Peyer's patch (tissue), 4 donors: Measurements from ENCODE around the gene ACOT7.

ENCODE experiments used
- POLR2A ChIP-seq, 2 donors: fragments of 450-650 bp; IDR thresholded peaks; one replicate each; pipeline ENCODE4 v1.5.1; 2017; ENCODE audit warnings: antibody characterized with exemption in 2 of 2, mild to moderate bottlenecking in 2 of 2, moderate library complexity in 2 of 2
- TF ChIP-seq, protein P1 (sequence below), 6 experiments: fragments of 450-650 bp in 4 of 6; fragments of 200-600 bp in 2 of 6; sonication (generic) in 1 of 6; IDR thresholded peaks; one replicate each; pipeline ENCODE4 v1.5.1; 2017 to 2019; ENCODE audit warnings: antibody characterized with exemption in 6 of 6, mild to moderate bottlenecking in 3 of 6, moderate library complexity in 1 of 6

DNA sequence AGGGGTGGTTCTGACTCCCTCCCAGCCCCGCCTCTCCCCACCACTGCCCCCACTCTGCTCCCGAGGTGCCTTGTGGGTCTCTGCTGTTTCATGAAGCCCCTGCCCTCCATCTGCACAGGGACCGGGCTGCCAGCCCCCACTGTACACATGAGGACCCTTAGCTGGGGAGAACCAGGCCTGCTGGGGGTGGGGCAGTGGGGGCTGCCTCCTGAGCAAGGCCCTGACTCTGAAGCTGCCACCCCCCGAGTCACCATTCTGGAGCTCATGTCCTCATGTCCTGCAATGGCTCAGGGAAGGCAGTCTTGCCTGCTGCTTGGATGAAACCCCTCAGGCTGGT is 141.2 kb downstream of the ACOT7 start:
- TF ChIP-seq, protein P1, sequence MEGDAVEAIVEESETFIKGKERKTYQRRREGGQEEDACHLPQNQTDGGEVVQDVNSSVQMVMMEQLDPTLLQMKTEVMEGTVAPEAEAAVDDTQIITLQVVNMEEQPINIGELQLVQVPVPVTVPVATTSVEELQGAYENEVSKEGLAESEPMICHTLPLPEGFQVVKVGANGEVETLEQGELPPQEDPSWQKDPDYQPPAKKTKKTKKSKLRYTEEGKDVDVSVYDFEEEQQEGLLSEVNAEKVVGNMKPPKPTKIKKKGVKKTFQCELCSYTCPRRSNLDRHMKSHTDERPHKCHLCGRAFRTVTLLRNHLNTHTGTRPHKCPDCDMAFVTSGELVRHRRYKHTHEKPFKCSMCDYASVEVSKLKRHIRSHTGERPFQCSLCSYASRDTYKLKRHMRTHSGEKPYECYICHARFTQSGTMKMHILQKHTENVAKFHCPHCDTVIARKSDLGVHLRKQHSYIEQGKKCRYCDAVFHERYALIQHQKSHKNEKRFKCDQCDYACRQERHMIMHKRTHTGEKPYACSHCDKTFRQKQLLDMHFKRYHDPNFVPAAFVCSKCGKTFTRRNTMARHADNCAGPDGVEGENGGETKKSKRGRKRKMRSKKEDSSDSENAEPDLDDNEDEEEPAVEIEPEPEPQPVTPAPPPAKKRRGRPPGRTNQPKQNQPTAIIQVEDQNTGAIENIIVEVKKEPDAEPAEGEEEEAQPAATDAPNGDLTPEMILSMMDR (IDR thresholded peaks at IDR 0.05) = no peak
- TF ChIP-seq POLR2A (IDR thresholded peaks at IDR 0.05) = no peak
